Progenitor cell of endocrine pancreas (in vitro differentiated cells): ENCODE measurements around the gene STEAP3. TPM values are rescaled to one million over a fixed set of nuclear protein-coding genes. Genes with fewer than 3 reads are reported as not detected.

ENCODE experiments used
- DNase-seq: peaks from one replicate; pipeline ENCODE4 v3.0.0; 2021; ENCODE audit warnings: low spot score; ENCODE audit not compliant: unreplicated experiment
- H3K27ac Mint-ChIP-seq: 2 replicates; pipeline ENCODE4 v1.8.0; 2021; ENCODE audit warnings: mild to moderate bottlenecking, moderate library complexity, mixed read lengths
- H3K27me3 Mint-ChIP-seq: 2 replicates; pipeline ENCODE4 v1.8.0; 2021; ENCODE audit warnings: mixed read lengths
- H3K36me3 Mint-ChIP-seq: 2 replicates; pipeline ENCODE4 v1.8.0; 2022; ENCODE audit warnings: mixed read lengths; ENCODE audit not compliant: insufficient read depth
- H3K4me1 Mint-ChIP-seq: 2 replicates; pipeline ENCODE4 v1.8.0; 2021; ENCODE audit warnings: low read depth, mixed read lengths
- H3K4me3 Mint-ChIP-seq: 2 replicates; pipeline ENCODE4 v1.8.0; 2021; ENCODE audit warnings: low read depth, mild to moderate bottlenecking, moderate library complexity, mixed read lengths
- H3K9me3 Mint-ChIP-seq: 2 replicates; pipeline ENCODE4 v1.8.0; 2021; ENCODE audit warnings: low read depth, mixed read lengths
- CTCF ChIP-seq: fragments of 200-600 bp; sonication (generic); IDR thresholded peaks from one replicate; pipeline ENCODE4 v1.5.0; 2021; ENCODE audit warnings: antibody characterized with exemption, mild to moderate bottlenecking; ENCODE audit not compliant: unreplicated experiment
- total RNA-seq: library from RNA; stranded (reverse); gene quantifications from 2 replicates; pipeline ENCODE4 v1.2.1, GENCODE V29; 2021

Gene STEAP3
- total RNA-seq, 1 donor from 2014 or later = 3.9 TPM

DNA sequence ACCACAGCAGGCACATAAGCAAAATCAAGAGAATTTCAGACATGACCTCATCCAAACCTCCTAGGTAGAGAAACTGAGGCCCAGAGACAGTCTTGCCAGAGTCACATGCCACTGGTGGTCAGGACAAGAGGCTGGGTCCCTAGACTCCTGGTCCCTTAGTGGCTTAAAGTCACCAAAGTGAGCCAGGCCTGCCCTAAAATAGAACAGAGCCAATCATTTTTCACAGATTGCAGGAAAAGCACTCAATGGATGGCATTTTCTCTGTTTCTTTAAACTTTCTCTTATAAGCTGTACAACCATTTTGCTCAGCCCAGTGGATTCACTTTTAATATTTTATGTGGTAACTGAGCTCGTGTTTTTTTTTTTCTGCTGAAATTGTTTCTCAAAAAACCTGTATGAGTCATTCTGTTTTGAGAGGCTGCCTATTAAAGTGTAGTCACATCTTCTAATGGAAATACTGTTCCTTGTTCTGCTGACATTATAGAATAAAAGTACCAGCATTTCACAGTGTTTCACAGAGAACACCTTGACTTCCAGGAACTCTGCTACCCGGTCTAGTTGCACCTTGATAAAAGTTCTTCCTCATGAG is 29.6 kb downstream of the STEAP3 start:
- Mint-ChIP-seq H3K9me3 (no peaks in the 10 kb centered on the region), H3K27me3 (no peaks in the 10 kb centered on the region), H3K4me3 (no peak overlapping the region), H3K4me1 (peaks cover 15% of the 10 kb centered on the region), H3K36me3 (peaks cover 2% of the 10 kb centered on the region), H3K27ac (peak overlapping the region; percentile 24)
- TF ChIP-seq CTCF = no peak
- no peak for DNase-seq

GRCh38 chr2:119253760-119254600 is 30.3 kb downstream of the STEAP3 start:
- peaks cover 19% of the 10 kb centered on the region for H3K4me1 Mint-ChIP-seq
- no peaks in the 10 kb centered on the region for H3K36me3 Mint-ChIP-seq
- no peaks in the 10 kb centered on the region for H3K9me3 Mint-ChIP-seq
- H3K27me3 Mint-ChIP-seq = no peaks in the 10 kb centered on the region
- H3K4me3 Mint-ChIP-seq = no peak overlapping the region
- no peak for TF ChIP-seq CTCF
- H3K27ac Mint-ChIP-seq = peak overlapping the region; percentile 24
- DNase-seq = no peak

- no peak for TF ChIP-seq CTCF
- Mint-ChIP-seq H3K36me3 (no peaks in the 10 kb centered on the region), H3K27ac (no peak overlapping the region), H3K9me3 (no peaks in the 10 kb centered on the region), H3K27me3 (no peaks in the 10 kb centered on the region), H3K4me3 (no peak overlapping the region), H3K4me1 (peaks cover 25% of the 10 kb centered on the region)
- no peak for DNase-seq
Observed at GRCh38 chr2:119254601-119255080, 31.0 kb downstream of the STEAP3 start.

GRCh38 chr2:119255760-119256581 is 32.3 kb downstream of the STEAP3 start:
- Mint-ChIP-seq H3K27ac (no peak overlapping the region), H3K9me3 (no peaks in the 10 kb centered on the region), H3K4me3 (no peak overlapping the region), H3K4me1 (peaks cover 24% of the 10 kb centered on the region), H3K27me3 (no peaks in the 10 kb centered on the region), H3K36me3 (no peaks in the 10 kb centered on the region)
- TF ChIP-seq CTCF = no peak
- no peak for DNase-seq

- no peaks in the 10 kb centered on the region for H3K36me3 Mint-ChIP-seq
- H3K27ac Mint-ChIP-seq = no peak overlapping the region
- H3K4me3 Mint-ChIP-seq = no peak overlapping the region
- H3K9me3 Mint-ChIP-seq = no peaks in the 10 kb centered on the region
- DNase-seq = no peak
- peaks cover 3% of the 10 kb centered on the region for H3K27me3 Mint-ChIP-seq
- TF ChIP-seq CTCF = no peak
- H3K4me1 Mint-ChIP-seq = peaks cover 24% of the 10 kb centered on the region
Observed at GRCh38 chr2:119256582-119256921, 32.9 kb downstream of the STEAP3 start.
